Measurements from ENCODE around the gene TMEM273.

DNA sequence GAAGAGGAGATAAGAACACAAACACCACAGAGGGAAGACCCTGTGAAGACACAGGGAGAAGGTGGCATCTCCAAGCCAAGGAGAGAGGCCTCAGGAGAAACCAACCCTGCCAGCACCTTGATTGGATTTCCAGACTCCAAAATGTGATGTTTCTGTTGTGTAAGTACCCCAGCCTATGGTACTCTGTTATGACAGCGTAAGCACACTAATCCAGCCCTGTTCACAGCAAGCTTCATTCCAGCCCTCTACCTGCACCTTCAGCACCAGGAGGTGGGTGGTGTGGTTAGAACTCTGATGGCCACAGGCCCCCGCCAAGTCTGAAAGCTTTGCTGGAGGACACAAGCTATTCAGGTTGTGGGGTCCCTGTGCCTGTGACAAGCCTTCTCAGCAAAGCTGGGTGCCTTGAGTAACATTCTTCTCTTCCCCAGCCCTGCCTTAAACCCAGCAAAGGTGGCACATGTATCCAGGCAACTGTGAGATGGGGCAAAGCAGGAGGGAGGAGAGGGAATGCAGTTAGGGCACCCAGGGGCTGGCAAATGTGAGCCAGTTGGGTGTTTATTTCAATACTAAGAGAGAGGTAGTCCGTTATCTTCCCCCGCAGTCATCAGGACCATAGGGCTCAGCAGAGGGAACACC is 77.4 kb downstream of the TMEM273 start:
- TF ChIP-seq, protein P1, sequence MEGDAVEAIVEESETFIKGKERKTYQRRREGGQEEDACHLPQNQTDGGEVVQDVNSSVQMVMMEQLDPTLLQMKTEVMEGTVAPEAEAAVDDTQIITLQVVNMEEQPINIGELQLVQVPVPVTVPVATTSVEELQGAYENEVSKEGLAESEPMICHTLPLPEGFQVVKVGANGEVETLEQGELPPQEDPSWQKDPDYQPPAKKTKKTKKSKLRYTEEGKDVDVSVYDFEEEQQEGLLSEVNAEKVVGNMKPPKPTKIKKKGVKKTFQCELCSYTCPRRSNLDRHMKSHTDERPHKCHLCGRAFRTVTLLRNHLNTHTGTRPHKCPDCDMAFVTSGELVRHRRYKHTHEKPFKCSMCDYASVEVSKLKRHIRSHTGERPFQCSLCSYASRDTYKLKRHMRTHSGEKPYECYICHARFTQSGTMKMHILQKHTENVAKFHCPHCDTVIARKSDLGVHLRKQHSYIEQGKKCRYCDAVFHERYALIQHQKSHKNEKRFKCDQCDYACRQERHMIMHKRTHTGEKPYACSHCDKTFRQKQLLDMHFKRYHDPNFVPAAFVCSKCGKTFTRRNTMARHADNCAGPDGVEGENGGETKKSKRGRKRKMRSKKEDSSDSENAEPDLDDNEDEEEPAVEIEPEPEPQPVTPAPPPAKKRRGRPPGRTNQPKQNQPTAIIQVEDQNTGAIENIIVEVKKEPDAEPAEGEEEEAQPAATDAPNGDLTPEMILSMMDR (conservative IDR thresholded peaks at IDR 0.05) = no peak
- no peak for TF ChIP-seq ZFX (IDR thresholded peaks at IDR 0.05)

All from C4-2B (cell line).